Activated CD8-positive, alpha-beta T cell treated with anti-CD3 and anti-CD28 coated beads, Interleukin-2, amount 10 ng/mL, durations not matched to agents 7 days and 5 days (primary cell): Measurements from ENCODE around the gene PTPRCAP. TPM values are rescaled to one million over a fixed set of nuclear protein-coding genes. Genes with fewer than 3 reads are reported as not detected.

ENCODE experiments used
- ATAC-seq: fragments of 150-1000 bp; cut with Tn5 transposase; one replicate; pipeline ENCODE4 v1.10.0; 2021; ENCODE audit warnings: moderate library complexity
- CTCF ChIA-PET: fragments of 350-600 bp; sonication (Branson Sonifier 250); formaldehyde crosslinking; loops from one replicate; lab custom pipeline; 2021; ENCODE audit warnings: antibody characterized with exemption; lab: Charles Lee
- POLR2A ChIA-PET: fragments of 350-600 bp; sonication (Branson Sonifier 250); formaldehyde crosslinking; loops from one replicate; lab custom pipeline; 2021; ENCODE audit warnings: antibody characterized with exemption; lab: Charles Lee
- DNase-seq: peaks from one replicate; pipeline ENCODE4 v3.0.0-alpha.2; 2020
- H3K27ac Mint-ChIP-seq: one replicate; pipeline ENCODE4 v1.8.0; 2021; ENCODE audit warnings: mild to moderate bottlenecking, mixed read lengths
- H3K27me3 Mint-ChIP-seq: one replicate; pipeline ENCODE4 v1.8.0; 2021; ENCODE audit warnings: low read depth, mixed read lengths
- H3K36me3 Mint-ChIP-seq: one replicate; pipeline ENCODE4 v1.8.0; 2021; ENCODE audit warnings: low read depth, mixed read lengths
- H3K4me1 Mint-ChIP-seq: one replicate; pipeline ENCODE4 v1.8.0; 2021; ENCODE audit warnings: low read depth, mixed read lengths
- H3K4me3 Mint-ChIP-seq: one replicate; pipeline ENCODE4 v1.8.0; 2021; ENCODE audit warnings: mild to moderate bottlenecking, mixed read lengths
- H3K9me3 Mint-ChIP-seq: one replicate; pipeline ENCODE4 v1.8.0; 2022; ENCODE audit warnings: mixed read lengths; ENCODE audit not compliant: insufficient read depth
- total RNA-seq, 2 experiments: library from RNA; stranded (reverse); gene quantifications; one replicate each; pipeline ENCODE4 v1.2.3, GENCODE V29; 2021

Gene PTPRCAP
- total RNA-seq, 2 experiments from 2014 or later = 445 to 447 TPM

DNA sequence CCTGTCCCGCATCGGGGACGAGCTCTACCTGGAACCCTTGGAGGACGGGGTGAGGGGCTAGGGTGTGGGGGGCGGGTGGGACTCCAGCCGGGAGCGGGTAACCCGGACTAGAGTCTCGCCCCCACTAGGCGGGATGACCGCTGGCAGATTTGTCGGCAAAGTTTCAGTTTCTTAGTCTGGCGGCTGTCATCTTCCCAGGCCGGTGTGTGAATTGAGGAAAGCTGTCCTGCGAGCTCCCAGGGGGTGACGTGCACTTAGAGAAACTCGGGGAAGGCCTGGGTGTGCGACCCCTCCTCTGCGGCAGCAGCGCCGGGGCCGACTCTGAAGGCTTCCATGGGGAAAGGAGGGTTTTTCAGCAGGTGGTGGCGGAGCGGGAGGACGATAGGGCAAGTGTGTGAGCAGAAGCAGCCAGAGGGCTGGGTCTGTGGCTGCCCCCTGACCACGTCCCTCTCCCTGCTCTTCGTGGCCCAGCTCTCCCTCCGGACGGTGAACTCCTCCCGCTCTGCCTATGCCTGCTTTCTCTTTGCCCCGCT lies 45.2 kb downstream of the PTPRCAP start:
- ChIA-PET CTCF (interaction anchor here (0.7 to 31.4 kb wide), 11 partner anchors 9 to 130 kb away, joined by 3 to 998 read pairs (median 7); partner anchors contain the start of genes PITPNM1, POLD4, PPP1CA and PTPRCAP), POLR2A (interaction anchor here (0.5 to 2.6 kb wide), 15 partner anchors 9 to 219 kb away, joined by 3 to 33 read pairs (median 4); partner anchors contain the start of genes PPP1CA, PTPRCAP, RPS6KB2 and TBC1D10C)
- peaks cover 57% of the 10 kb centered on the region for H3K4me1 Mint-ChIP-seq
- DNase-seq = no peak
- H3K4me3 Mint-ChIP-seq = peak overlapping the region; percentile 97
- H3K27ac Mint-ChIP-seq = peak overlapping the region; percentile 83
- H3K27me3 Mint-ChIP-seq = no peaks in the 10 kb centered on the region
- no peaks in the 10 kb centered on the region for H3K9me3 Mint-ChIP-seq
- ATAC-seq = peak; percentile 3
- H3K36me3 Mint-ChIP-seq = peaks cover 37% of the 10 kb centered on the region

DNA sequence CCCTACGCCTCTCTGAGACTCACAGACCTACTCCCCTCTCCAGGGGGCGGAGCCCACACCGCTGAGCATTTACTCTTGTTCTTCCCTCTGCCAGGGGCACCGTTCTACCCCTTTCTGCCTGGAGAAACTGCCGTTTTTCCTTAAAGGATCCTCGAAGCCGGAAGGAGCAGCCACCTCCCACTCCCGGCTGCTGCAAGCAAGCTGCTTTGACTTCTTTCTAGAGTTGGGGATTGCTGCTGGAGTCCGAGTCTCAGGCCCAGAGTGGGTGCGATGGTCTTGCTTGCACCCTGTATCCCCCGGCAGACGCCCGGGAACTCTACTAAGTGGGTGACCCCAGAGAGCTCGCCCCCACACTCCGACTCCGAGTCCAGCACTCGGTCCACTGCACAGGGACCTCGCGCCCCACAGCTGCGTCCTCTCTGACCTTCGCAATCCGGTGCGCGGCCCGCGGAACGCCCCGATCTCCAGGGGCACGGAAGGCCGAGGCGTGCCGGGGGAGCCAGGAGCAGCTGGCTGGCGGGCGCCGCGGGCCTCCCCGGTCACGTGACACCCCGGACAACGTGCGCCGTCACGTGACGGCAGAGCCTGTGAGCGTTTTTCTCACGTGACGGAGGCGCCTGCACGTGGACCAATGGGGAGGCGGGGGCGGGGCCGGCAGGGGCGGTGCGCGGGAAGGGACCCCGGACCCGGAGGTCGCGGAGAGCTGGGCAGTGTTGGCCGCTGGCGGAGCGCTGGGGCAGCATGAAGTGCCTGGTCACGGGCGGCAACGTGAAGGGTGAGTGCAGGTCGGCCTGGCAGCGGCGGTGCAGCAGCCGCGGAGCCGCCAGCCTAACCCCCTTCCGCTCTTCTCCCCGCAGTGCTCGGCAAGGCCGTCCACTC lies 45.9 kb downstream of the PTPRCAP start, which contains the start of gene RAD9A:
TSS of gene RAD9A (plus strand) at position 683 of the 879 bp plus-strand sequence. CDS start at position 742, 59 bp downstream.
- Mint-ChIP-seq H3K27ac (peak within 1 kb of the TSS; percentile 83), H3K4me3 (peak within 1 kb of the TSS; percentile 97), H3K36me3 (peaks cover 32% of the 10 kb centered on the region), H3K27me3 (no peaks in the 10 kb centered on the region), H3K4me1 (peaks cover 51% of the 10 kb centered on the region), H3K9me3 (no peaks in the 10 kb centered on the region)
- ATAC-seq (peak; percentile 82), DNase-seq (peak; percentile 96)
- CTCF ChIA-PET = interaction anchor here (0.7 to 31.4 kb wide), 11 partner anchors 9 to 129 kb away, joined by 3 to 998 read pairs (median 7); partner anchors contain the start of genes PITPNM1, POLD4, PPP1CA and PTPRCAP
- POLR2A ChIA-PET = interaction anchor here (0.5 to 2.6 kb wide), 15 partner anchors 10 to 121 kb away, joined by 3 to 33 read pairs (median 4); partner anchors contain the start of genes PPP1CA, PTPRCAP, RPS6KB2 and TBC1D10C

DNA sequence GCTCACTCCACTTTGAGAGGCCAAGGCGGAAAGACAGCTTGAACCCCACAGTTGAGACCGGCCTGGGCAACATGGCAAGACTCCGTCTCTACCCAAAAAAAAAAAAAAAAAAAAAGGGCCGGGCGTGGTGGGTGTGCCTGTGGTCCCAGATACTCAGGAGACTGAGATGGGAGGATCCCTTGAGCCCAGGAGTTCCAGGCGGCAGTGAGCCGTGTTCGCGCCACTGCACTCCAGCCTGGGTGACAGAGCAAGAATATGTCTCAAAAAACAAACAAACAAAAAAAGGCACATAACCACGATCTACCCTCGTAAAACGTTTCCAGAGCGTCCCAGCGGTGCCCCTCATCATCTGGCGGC lies 46.6 kb downstream of the PTPRCAP start:
- ChIA-PET POLR2A (interaction anchor here (0.6 to 2.6 kb wide), 6 partner anchors 10 to 88 kb away, joined by 3 to 33 read pairs (median 8); partner anchors contain the start of genes PPP1CA and PTPRCAP), CTCF (interaction anchor here (1.8 to 31.4 kb wide), 7 partner anchors 9 to 129 kb away, joined by 4 to 998 read pairs (median 10); partner anchors contain the start of genes POLD4, PPP1CA and PTPRCAP)
- peak overlapping the region; percentile 79 for H3K27ac Mint-ChIP-seq
- H3K27me3 Mint-ChIP-seq = no peaks in the 10 kb centered on the region
- no peak for ATAC-seq
- no peaks in the 10 kb centered on the region for H3K9me3 Mint-ChIP-seq
- H3K4me1 Mint-ChIP-seq = peaks cover 45% of the 10 kb centered on the region
- H3K36me3 Mint-ChIP-seq = peaks cover 26% of the 10 kb centered on the region
- DNase-seq = no peak
- H3K4me3 Mint-ChIP-seq = peak overlapping the region; percentile 97

DNA sequence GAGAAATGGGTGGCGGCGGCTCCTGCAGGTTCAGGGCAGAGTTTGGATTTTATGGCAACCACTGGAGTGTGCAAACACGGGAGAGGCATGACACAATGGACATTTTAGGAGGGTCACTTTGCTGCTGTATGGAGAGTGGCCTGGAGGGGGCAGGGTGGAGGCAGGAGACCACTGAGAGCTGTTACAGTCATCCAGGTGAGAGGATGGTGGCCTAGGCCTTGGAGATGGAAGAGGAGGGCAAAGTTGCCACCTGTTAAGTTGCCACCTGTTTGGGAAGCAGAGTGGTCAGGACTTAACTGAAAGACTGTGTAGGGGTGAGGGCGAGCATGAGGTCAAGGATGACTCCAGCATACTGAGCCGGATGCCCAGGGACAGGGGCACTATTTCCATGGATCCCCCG lies 48.0 kb downstream of the PTPRCAP start:
- Mint-ChIP-seq H3K27ac (peak overlapping the region; percentile 17), H3K4me1 (peaks cover 45% of the 10 kb centered on the region), H3K36me3 (peaks cover 18% of the 10 kb centered on the region), H3K9me3 (no peaks in the 10 kb centered on the region), H3K4me3 (peak overlapping the region; percentile 53), H3K27me3 (peaks cover 5% of the 10 kb centered on the region)
- ATAC-seq (peak; percentile 30), DNase-seq (peak; percentile 73)
- POLR2A ChIA-PET = interaction anchor here (1.6 kb wide), 1 partner anchor 12 kb away, joined by 6 read pairs; the partner anchor contains the start of gene PPP1CA
- CTCF ChIA-PET = interaction anchor here (0.6 to 31.4 kb wide), 6 partner anchors 12 to 79 kb away, joined by 3 to 998 read pairs (median 6); partner anchors contain the start of genes POLD4 and PPP1CA

DNA sequence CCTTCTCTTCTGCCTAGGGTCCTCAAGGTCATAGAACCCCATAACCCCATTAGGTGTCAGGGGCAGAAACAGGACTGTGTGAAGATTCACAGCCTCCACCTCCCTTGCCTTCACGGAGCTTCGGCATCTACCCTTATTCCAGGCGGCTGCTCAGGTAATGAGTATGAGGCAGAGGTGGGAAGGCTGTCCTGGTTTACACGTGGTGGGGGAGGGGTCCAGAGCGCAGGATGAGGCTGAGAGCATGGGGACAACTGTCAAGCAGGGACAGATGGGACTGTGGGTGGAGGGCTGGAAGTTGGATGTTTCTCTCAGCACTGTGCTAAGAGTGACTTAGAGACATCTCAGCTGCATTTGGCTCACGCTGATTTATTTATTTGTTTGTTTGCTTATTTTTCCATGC lies 50.0 kb downstream of the PTPRCAP start:
- Mint-ChIP-seq H3K4me1 (peaks cover 27% of the 10 kb centered on the region), H3K4me3 (no peak overlapping the region), H3K9me3 (no peaks in the 10 kb centered on the region), H3K27ac (no peak overlapping the region), H3K27me3 (peaks cover 7% of the 10 kb centered on the region), H3K36me3 (peaks cover 4% of the 10 kb centered on the region)
- ATAC-seq (no peak), DNase-seq (no peak)
- ChIA-PET POLR2A (interaction anchor here (1.3 kb wide), 1 partner anchor 35 kb away, joined by 5 read pairs; no protein-coding TSS in a partner anchor), CTCF (interaction anchor here (0.8 to 31.4 kb wide), 7 partner anchors 10 to 125 kb away, joined by 3 to 998 read pairs (median 4); partner anchors contain the start of genes PITPNM1, POLD4 and PPP1CA)

DNA sequence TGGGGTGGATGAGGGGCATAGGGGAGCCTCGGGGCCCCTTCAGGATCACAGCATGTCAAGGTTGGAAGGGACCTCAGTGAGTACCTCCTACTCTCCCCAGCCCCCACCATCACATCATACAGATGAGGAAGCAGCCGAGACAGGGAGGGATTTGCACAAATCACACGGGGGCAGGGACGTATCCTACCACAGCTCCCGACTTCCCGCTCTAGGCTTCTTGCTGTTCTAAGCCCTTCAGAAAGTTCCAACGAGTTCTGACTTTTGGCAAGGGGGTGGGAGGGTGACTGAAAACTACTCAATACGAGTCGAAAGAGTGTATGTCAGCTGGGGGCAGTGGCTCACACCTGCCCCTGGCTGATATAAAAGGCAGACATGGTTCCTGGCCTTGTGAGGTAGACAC lies 50.4 kb downstream of the PTPRCAP start:
- ATAC-seq (no peak), DNase-seq (no peak)
- ChIA-PET POLR2A (interaction anchor here (1.2 to 1.3 kb wide), 2 partner anchors 33 to 34 kb away, joined by 3 to 5 read pairs; no protein-coding TSS in a partner anchor), CTCF (interaction anchor here (0.7 to 31.4 kb wide), 7 partner anchors 10 to 125 kb away, joined by 3 to 998 read pairs (median 4); partner anchors contain the start of genes PITPNM1, POLD4 and PPP1CA)
- Mint-ChIP-seq H3K27ac (no peak overlapping the region), H3K4me3 (no peak overlapping the region), H3K27me3 (peaks cover 9% of the 10 kb centered on the region), H3K9me3 (no peaks in the 10 kb centered on the region), H3K36me3 (no peaks in the 10 kb centered on the region), H3K4me1 (peaks cover 27% of the 10 kb centered on the region)

Other genes with a start within 250 kb of the PTPRCAP start
- gene GRK2, start 171.2 kb downstream of the PTPRCAP start, total RNA-seq = 100 to 1,000 TPM; 338 to 348 TPM
- 100 to 1,000 TPM; 179 to 189 TPM for gene ANKRD13D, start 148.4 kb downstream of the PTPRCAP start, total RNA-seq
- 10 to 100 TPM; 12.0 to 13.0 TPM for gene SSH3, start 134.2 kb downstream of the PTPRCAP start, total RNA-seq
- 10 to 100 TPM; 53.2 to 56.7 TPM for gene POLD4, start 84.1 kb downstream of the PTPRCAP start, total RNA-seq
- under 1 TPM; 0.29 to 0.50 TPM for gene CLCF1, start 64.1 kb downstream of the PTPRCAP start, total RNA-seq
- 10 to 100 TPM; 59.5 to 60.4 TPM for gene RAD9A, start 45.7 kb downstream of the PTPRCAP start, total RNA-seq
- 100 to 1,000 TPM; 429 to 434 TPM for gene PPP1CA, start 35.8 kb downstream of the PTPRCAP start, total RNA-seq
- 100 to 1,000 TPM; 345 to 352 TPM for gene TBC1D10C, start 33.6 kb downstream of the PTPRCAP start, total RNA-seq
- gene CARNS1, start 22.0 kb downstream of the PTPRCAP start, total RNA-seq = 1 to 10 TPM; 4.8 to 4.9 TPM
- gene RPS6KB2, start 9.2 kb downstream of the PTPRCAP start, total RNA-seq = 10 to 100 TPM; 64.0 to 66.9 TPM
- gene CORO1B, start 5.8 kb upstream of the PTPRCAP start, total RNA-seq = 100 to 1,000 TPM; 157 to 169 TPM
- not detected for gene GPR152, start 15.0 kb upstream of the PTPRCAP start, total RNA-seq
- gene CABP4, start 17.7 kb upstream of the PTPRCAP start, total RNA-seq = 1 to 10 TPM; 1.6 to 1.9 TPM
- 10 to 100 TPM; 39.6 to 42.5 TPM for gene TMEM134, start 31.6 kb upstream of the PTPRCAP start, total RNA-seq
- gene AIP, start 45.3 kb upstream of the PTPRCAP start, total RNA-seq = 100 to 1,000 TPM; 156 to 163 TPM
- 100 to 1,000 TPM; 110 to 117 TPM for gene PITPNM1, start 67.7 kb upstream of the PTPRCAP start, total RNA-seq
- gene CDK2AP2, start 70.5 kb upstream of the PTPRCAP start, total RNA-seq = 100 to 1,000 TPM; 168 to 175 TPM
- not detected for gene CABP2, start 85.8 kb upstream of the PTPRCAP start, total RNA-seq
- 100 to 1,000 TPM; 330 to 337 TPM for gene GSTP1, start 146.1 kb upstream of the PTPRCAP start, total RNA-seq
- gene NDUFV1, start 169.3 kb upstream of the PTPRCAP start, total RNA-seq = 100 to 1,000 TPM; 250 to 258 TPM
- gene NUDT8, start 192.3 kb upstream of the PTPRCAP start, total RNA-seq = 10 to 100 TPM; 18.6 to 20.1 TPM
- gene TBX10, start 202.1 kb upstream of the PTPRCAP start, total RNA-seq = not detected
- gene ACY3, start 213.0 kb upstream of the PTPRCAP start, total RNA-seq = under 1 TPM; 0.61 to 0.73 TPM
- not detected for gene ALDH3B2, start 236.9 kb upstream of the PTPRCAP start, total RNA-seq